H1 (cell line): Measurements from ENCODE around the gene CHD9. TPM values are rescaled to one million over a fixed set of nuclear protein-coding genes. Genes with fewer than 3 reads are reported as not detected.

Experiments used
- CEBPB ChIP-seq: IDR thresholded peaks from 2 replicates; pipeline ENCODE4 v1.6.1; 2012; ENCODE audit warnings: low read depth, low read length
- JUND ChIP-seq: IDR thresholded peaks from 2 replicates; pipeline ENCODE4 v1.6.1; 2011; ENCODE audit warnings: mild to moderate bottlenecking, improper control_type of control experiment, low read length
- POLR2A ChIP-seq, 2 experiments: IDR thresholded peaks; 1 replicate in 1 of 2; 2 replicates in 1 of 2; pipeline ENCODE4 v1.6.1; 2011; ENCODE audit warnings: low read depth in 2 of 2, low read length in 2 of 2, mild to moderate bottlenecking in 2 of 2; ENCODE audit errors: control extremely low read depth in 1 of 2
- SAP30 ChIP-seq: fragments of 300-600 bp; sonication (generic); IDR thresholded peaks from 2 replicates; pipeline ENCODE4 v1.7.1; 2012; ENCODE audit warnings: low read length, moderate library complexity, mild to moderate bottlenecking, inconsistent platforms; ENCODE audit not compliant: insufficient read depth, insufficient replicate concordance
- SIN3A ChIP-seq, 2 experiments: IDR thresholded peaks in 1 of 2; conservative IDR thresholded peaks in 1 of 2; 2 replicates each; pipeline ENCODE4 v1.6.1; 2011 to 2012; ENCODE audit warnings: low read length in 2 of 2, improper control_type of control experiment in 1 of 2, low read depth in 1 of 2, mild to moderate bottlenecking in 1 of 2
- TBP ChIP-seq: IDR thresholded peaks from 2 replicates; pipeline ENCODE4 v1.6.1; 2011; ENCODE audit warnings: low read depth, low read length, improper control_type of control experiment
- polyA plus RNA-seq, 7 experiments: library from polyadenylated mRNA; depleted of rRNA in 3 of 7; stranded (reverse) in 5 of 7; unstranded in 2 of 7; fragments of >200 nt in 5 of 7; fragments of 200-250 nt in 2 of 7; gene quantifications; 1 replicate in 5 of 7; 2 replicates in 1 of 7; 4 replicates in 1 of 7; pipeline versions ENCODE4 v1.2.1 to v1.2.3, GENCODE V29; 2011 to 2013; ENCODE audit warnings: missing spikeins in 2 of 7, mixed read lengths in 2 of 7
- total RNA-seq: library from RNA; stranded (reverse); fragmentation: NEBNext Ultra II Directional; extraction: Animal tissue kit (Norgen Biotek cat#: 25700); gene quantifications from 2 replicates; pipeline ENCODE4 v1.2.1, GENCODE V29; 2021

The CHD9 gene
- total and polyA plus RNA-seq, 2 of the 8 experiments (the other 6 are each of a cell fraction or from before 2014, with no cell fraction given): 9.9 to 32.4 TPM

DNA sequence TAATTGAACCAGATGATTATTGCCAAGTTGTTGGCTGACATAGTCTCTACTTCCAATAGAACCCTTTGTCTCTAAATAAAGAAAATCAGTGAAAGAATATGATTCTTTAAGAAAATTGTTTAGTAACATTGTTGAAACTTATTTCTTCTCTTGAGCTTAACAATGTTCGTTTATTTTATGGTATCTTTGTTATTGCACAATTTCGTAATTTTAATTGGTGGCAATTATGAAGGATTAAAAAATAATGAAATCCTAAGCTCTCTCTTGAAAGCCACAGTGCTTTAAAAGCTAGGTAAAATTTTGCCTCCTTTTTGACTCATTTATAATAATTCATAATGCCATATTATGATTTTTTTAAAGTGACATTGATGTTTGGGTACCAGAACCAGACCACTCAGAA lies 230.4 kb downstream of the CHD9 start (continued):
- TF ChIP-seq SIN3A (conservative IDR thresholded peaks at IDR 0.05 in 1 of 2, IDR thresholded peaks at IDR 0.05 in 1 of 2; ENCODE audit: low read depth in 1 of 2, low read length in 2 of 2) (no peak), CEBPB (no peak), POLR2A (IDR thresholded peaks at IDR 0.05; ENCODE audit: control extremely low read depth in 1 of 2, low read depth in 2 of 2, low read length in 2 of 2) (no peak), TBP (no peak), SAP30 (no peak), JUND (no peak)
